MV-4-11 (cell line): ENCODE results near the gene ZNF804B.
A peak's percentile ranks its signal among the peaks of the same experiment; 100 is the strongest.
"Not testable (repeated sequence)": the region's sequence is repeated elsewhere in the genome, so short reads cannot be mapped to it uniquely, and the experiment has no call there.

ENCODE experiments used
- DNase-seq: peaks from one replicate; lab custom pipeline; 2025; lab: John Stamatoyannopoulos, UW

ZNF804B gene

DNA sequence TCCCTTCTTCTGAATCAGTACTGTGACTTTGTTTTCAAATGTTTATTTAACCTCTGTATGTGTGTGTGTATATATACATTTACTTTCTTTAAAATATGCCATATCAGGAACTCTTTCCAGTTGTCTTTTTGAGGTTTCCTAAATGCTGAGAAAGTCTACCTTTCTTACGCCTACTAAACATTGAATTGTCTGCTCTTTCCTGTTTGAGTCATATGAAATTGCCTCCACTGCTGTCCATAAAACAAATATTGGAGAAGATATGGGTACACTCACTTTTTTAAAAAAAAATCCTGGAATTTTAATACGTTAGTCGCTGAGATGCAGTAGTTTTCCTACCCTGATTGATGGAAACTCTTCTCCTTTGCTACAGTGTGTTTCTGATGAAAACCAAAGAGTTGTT lies 334.8 kb downstream of the ZNF804B start:
- no peak for DNase-seq

DNA sequence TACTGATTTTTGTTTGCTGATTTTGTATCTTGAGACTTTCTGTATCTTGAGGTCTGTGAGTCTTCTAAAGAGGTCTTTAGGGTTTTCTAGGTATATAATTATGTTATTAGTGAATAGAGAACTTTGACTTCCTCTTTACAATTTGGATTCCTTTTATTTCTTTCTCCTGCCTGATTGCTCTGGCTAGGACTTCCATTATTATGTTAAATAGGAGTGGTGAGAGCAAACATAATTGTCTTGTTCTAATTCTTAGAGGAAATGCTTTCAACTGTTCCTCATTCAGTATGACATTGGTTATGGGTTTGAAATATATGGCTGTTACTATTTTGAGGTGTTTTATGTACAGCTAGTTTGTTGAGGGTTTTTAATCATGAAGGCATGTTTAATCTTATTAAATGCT lies 344.1 kb downstream of the ZNF804B start:
- no peak for DNase-seq

DNA sequence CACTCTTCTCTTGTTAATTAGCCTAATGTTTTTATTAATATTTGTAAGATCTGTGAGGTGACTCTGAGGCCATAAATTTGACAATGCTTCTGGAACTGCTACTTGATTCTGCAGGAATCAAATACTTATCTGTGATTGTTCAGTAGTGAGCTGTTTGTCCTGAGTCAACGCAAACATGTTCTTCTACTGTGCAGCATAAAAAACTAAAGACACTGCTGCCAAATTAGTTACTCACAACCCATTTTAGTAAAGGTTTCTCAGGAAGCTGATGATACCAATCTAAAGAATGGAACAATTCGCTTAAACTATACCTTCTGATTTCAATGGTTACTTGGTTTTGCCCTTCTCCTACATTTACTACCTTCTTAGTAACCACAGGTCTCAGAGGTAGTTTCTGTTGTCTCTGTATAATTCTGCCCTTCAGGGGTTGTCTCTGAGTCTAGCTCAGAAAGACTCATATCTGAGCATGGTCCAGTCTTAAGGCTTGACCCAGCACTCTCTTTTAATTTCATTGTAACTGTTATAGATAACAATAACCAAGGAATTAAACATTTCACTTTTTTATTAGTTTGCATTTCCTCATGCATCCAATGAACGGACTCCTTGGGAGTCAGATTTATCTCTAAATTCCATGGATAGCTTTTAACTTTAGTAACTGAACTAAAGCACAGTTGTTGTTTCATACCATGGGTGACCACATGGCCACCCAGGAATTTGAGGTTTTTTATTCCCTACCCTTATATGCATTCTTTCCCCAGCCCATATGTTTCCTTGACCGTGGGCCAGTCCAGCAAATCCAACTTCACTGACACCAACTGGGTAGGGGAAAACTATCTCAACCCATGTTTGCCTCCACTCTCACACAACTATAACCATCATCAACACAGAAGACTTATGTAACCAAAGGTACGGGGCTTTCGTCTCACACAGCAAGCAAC lies 345.5 kb downstream of the ZNF804B start:
- DNase-seq, result no peak

DNA sequence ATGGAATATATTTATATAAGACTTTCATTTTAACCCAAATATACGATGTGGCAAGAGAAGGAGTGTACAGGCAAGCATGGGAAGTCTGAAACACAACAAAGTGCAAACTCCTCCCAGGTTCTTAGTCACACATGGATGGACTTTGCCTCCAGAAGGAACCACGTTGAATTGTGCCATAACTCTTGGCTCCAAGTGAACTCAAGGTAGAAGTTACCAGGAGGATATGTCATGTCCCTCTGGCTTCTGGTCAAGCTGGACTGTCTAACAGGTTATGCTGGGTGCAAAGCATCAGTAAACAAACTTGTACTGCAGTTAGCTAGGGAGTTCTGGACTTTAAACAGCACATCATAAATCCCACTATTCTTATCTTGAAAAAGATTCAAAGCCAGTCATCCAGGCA lies 364.4 kb downstream of the ZNF804B start:
- DNase-seq, result no peak

DNA sequence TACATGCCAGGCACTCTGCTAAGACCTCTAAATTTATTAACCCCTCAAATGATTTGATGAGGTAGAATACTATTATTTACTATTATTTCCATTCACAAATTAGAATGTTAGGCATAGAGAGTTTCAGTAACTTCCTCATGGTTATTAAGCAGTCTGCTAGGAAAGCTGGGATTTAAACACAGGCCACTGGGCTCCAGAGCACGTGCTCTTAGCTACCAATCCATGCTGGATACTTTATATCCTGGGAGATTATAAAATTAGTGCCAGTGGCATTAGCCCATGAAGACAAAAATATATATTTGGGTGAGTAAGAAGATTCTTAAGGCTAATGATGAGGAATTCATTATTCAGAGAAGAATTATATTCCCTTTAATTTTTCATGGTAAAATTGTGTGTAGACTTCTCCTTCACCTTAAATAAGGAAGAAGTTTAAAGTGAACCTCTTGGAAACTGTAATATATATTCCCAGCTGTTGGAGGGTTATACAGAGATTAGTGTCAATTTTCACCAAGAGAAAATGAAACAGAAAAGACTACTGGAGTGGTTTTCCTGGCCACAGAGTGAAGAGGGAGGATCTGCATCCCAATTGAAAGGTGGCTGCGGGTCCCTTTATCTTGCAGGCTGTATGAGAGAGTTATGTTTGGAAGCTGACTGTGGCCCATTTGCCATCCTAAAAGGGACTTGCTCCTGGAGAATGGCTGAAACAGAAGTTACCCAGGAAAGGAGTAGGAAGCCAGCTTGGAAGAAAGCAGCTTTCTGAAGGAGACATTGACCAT lies 370.3 kb downstream of the ZNF804B start:
- DNase-seq, result no peak

- DNase-seq, result no peak
These were observed 373.9 kb downstream of the ZNF804B start for GRCh38 chr7:89133357-89133756.

GRCh38 chr7:89133819-89134218 lies 374.3 kb downstream of the ZNF804B start:
- DNase-seq, result no peak

DNA sequence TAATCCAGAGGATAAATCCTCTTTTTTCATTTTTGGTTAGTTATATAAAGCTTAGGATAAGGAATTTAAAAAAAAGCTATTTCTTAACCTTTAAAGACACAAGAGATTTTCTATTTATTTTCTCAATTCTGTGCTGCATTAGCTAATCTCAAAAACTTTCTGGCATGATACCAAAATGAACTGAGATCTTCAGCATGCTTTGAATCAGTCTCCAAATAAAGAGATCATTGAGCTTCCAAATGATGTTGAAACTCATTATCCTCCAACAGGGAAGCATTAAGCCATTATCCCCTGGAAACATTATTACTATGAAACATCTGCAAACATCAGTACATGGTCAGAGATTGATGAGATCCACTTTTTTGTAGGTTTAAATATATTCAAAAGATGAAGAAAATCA lies 386.3 kb downstream of the ZNF804B start:
- DNase-seq, result no peak

- no peak for DNase-seq
These were observed 400.6 kb downstream of the ZNF804B start for GRCh38 chr7:89160107-89160506.

DNA sequence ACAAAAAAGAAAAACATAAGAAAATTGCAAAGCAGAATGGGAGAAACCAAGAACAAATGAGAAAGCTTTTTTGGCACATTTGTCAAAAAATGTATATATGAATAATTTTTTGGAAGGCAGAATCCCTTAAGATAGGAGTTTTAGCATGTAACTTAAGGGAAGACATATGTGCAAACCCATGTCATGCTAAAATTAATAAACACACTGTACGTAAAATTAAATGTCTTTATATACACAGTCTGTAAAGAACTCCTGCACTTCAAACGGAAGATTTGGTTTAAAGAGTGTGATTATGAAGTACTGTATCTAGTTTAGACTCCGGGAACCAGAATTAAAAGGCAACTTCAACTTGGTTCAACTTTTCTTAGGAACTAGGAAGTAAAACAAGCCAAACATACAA lies 405.9 kb downstream of the ZNF804B start:
- no peak for DNase-seq

- DNase-seq, result no peak
These were observed 411.1 kb downstream of the ZNF804B start for GRCh38 chr7:89170628-89171027.

GRCh38 chr7:89182116-89182515 lies 422.6 kb downstream of the ZNF804B start:
- no peak for DNase-seq

DNA sequence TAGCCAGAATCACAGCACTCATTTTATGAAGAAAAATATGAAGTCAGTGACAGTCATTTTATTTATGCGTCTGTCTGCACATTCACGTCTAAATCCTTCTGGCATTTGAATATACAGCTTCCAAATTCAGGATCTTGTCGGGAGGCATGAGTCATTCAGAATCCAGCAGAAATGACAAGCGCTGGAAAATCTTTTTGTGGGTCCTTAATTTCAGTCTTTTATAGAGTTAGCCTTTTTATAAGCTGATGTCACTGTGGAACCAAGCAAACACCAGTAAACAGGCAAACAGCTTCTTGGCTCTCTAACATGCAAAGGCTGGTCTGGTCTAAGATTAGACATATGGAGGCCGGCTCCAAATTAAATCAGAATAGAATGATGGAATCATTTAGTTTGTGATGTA lies 424.2 kb downstream of the ZNF804B start:
- DNase-seq, result no peak

GRCh38 chr7:89200758-89201157 lies 441.3 kb downstream of the ZNF804B start:
- DNase-seq, result peak; percentile 8

DNA sequence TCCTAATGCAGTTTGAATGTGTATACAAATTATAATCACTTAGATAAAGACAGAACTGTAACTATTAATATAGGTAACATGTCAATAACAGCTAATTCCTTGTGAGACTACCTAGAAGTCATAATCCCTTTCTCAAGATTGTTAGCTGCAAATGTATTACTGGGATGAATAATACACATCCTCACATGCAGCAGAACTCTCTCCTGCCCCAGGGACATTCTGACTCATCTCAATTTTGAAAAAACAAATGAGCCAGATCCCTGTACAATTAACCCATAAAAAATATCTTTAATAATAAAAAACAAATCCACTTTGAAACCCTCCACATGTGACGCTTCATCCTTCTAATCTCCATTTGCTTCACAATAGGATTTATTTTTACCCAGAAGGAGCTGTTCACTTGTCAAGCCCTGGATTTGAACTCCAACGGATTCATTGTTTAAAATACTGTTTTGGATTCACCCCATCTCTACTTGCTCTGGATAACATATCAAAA lies 464.4 kb downstream of the ZNF804B start:
- DNase-seq, result no peak

DNA sequence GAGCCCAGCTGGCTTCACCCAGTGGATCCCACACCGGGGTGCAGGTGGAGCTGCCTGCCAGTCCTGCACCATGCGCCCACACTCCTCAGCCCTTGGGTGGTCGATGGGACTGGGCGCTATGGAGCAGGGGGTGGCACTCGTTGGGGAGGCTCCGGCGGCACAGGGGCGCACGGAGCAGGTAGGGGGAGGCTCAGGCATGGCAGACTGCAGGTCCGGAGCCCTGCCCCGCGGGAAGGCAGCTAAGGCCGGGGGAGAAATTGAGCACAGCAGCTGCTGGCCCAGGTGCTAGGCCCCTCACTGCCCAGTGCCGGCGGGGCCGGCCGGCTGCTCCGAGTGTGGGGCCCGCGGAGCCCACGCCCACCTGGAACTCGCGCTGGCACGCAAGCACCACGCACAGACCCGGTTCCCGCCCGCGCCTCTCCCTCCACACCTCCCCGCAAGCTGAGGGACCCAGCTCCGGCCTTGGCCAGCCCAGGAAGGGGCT lies 469.2 kb downstream of the ZNF804B start:
- DNase-seq, result not testable (repeated sequence)

- DNase-seq, result no peak
These were observed 478.7 kb downstream of the ZNF804B start for GRCh38 chr7:89238156-89238555.

DNA sequence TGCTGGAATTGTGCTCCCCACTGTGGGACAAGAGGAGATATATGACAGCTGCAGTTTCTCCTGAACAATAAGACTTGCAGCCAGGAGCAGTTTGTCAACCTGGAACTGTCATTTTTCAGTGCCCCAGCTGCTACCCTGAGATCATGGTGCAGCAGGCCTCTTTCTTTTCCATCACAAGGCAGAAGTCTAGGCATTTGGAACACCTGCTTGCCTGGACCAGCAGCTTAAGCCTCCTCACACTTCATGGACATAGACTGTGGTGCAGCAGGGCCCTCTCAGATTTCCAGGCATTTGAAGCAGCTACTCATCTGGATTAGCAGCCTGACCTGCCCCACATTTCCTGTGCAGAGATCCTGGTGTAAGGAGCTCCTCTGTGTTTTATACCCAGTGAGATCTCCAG lies 486.7 kb downstream of the ZNF804B start:
- DNase-seq, result no peak

- no peak for DNase-seq
These were observed 487.7 kb downstream of the ZNF804B start for GRCh38 chr7:89247207-89247606.

DNA sequence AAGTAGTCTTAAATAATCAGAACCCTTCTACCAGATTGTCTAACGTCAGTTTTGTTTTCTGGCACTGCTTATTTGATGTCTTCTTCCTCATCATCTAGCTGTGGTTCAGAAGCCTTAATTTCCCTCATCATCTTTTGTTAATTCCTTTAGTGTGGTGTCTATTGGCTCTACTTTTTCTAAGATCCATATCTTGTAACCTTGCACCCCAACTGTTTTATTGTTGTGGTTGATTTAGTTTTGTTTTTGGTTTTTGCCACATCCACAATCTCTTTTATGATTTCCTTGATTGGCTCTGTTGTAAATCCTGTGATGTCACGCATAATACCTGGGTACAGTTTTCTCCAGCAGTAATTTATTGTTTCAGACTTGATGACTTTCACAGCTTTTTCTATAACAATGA lies 499.6 kb downstream of the ZNF804B start:
- DNase-seq, result no peak

GRCh38 chr7:89264126-89264525 lies 504.6 kb downstream of the ZNF804B start:
- DNase-seq, result no peak

- DNase-seq, result no peak
These were observed 506.1 kb downstream of the ZNF804B start for GRCh38 chr7:89265631-89266030.

DNA sequence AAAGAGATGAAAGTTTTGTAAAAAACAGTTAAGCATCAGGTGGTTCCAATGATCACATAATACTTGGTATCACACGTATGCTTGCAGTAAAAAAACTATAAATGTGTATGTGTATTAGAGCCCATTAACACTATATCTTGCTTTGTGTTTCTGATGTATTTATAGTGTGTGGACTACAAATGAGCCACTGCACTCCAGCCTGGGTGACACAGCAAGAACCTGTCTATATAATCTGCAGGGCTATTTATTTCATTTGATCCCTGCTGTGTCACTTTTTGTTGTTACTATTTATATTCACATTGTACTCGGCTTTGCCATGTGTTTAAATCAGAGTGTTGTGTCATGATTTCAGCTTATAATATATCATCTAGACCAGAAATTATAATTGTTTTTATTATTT lies 523.8 kb downstream of the ZNF804B start:
- no peak for DNase-seq
